ENCODE data around the gene ZDHHC11.
"Not testable (repeated sequence)": the region's sequence is repeated elsewhere in the genome, so short reads cannot be mapped to it uniquely, and the experiment has no call there.

The ZDHHC11 gene

DNA sequence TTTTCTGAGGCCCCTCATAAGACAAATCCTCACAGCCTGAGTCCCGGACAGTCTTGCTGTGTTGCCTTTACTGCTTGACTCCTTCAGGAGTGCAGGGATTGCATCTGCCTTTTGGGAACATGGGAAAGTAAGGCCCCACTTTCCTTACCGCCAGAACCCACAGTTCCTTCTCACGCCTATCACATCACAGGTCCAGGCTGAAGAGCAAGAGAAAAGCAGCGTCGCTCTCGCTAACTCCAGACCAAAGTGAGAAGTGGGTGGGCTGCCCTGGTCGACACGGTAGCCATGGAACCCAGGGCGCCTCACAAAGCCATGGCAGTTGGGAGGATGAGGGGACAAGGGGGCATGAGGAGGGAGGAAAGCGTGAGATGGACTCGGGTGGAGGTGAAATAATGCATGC lies 7.9 kb upstream of the ZDHHC11 start:
- DNase-seq: no peak

DNA sequence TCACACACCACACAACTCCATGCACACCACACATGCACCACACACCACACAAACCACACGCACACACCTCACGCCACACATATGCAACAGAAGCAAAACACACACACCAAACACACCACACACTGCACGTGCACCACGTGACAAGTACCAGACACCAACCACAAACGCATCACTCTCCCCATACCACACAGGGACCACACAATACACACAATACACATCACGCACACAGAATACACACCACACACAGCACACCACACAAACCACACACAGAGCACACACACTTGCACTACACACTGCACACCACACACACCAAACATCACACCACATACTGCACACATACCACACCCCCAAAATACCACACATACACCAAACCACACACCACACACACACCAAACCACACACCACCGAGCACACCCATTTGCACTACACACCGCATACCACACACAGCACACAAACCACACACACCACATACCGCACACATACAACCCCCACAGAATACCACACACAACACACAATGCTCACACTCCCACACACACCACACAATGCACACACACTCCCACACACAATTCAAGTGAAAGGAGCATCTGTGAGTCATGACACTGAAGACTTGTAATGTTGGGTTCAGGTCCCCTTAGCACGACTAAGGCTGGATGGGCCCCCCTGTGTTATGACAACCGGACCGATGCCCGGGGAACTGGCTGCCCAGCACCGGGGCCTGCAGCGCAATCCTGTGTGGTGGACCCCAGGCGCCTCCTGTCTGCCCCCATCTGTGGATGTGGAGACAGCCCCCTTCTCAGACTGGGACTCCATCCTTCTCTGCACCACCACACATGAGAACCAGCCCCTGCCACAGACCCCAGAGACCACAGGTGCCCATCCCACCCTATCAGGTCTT lies 6.0 kb upstream of the ZDHHC11 start:
- DNase-seq: no peak

DNA sequence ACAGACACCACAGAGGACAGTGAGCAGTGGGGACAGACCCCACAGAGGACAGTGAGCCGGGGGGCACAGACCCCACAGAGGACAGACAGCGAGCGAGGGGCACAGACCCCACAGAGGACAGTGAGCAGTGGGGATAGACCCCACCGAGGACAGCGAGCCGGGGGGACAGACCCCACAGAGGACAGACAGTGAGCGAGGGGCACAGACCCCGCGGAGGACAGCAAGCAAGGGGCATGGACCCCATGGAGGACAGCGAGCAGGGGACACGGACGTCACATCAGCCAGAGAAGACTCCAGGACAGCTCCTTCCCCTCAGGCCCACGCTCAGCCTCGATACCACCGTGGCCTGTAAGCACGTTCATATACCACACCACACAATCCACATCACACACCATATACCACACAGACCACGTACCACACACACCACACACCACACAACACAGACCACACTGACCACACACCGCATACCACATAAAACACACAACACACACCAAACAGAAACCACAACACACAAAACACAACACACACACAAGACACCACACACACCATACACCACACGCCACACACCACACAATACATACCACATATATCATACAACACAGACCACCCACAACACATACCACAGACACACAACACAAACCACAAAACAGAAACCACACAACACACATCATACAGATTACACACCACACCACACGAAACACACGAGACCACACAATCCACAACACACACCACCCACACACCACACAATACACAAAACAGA lies 5.2 kb upstream of the ZDHHC11 start:
- DNase-seq: no peak

DNA sequence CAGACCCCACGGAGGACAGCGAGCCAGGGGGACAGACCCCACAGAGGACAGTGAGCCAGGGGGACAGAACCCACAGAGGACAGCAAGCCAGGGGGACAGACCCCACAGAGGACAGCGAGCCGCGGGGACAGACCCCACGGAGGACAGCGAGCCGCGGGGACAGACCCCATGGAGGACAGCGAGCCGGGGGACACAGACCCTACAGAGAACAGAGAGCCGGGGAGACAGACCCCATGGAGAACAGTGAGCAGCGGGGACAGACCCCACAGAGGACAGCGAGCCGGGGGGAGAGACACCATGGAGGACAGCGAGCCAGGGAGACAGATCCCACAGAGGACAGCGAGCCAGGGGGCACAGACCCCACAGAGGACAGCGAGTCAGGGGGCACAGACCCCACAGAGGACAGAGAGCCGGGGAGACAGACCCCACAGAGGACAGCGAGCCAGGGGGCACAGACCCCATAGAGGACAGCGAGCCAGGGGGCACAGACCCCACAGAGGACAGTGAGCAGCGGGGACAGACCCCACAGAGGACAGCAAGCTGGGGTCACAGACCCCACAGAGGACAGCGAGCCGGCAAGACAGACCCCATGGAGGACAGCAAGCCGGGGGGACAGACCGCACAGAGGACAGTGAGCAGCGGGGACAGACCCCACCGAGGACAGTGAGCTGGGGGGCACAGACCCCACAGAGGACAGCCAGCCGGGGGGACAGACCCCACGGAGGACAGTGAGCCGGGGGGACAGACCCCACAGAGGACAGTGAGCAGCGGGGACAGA lies 4.4 kb upstream of the ZDHHC11 start:
- no peak for DNase-seq

DNA sequence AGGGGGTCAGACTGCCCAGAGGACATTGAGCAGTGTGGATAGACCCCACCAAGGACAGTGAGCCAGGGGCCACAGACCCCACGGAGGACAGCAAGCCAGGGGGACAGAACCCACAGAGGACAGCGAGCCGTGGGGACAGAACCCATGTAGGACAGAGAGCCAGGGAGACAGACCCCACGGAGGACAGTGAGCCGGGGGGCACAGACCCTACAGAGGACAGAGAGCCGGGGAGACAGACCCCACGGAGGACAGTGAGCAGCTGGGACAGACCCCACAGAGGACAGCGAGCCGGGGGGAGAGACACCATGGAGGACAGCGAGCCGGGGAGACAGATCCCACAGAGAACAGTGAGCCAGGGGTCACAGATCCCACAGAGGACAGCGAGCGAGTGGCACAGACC lies 3.4 kb upstream of the ZDHHC11 start:
- DNase-seq: no peak

DNA sequence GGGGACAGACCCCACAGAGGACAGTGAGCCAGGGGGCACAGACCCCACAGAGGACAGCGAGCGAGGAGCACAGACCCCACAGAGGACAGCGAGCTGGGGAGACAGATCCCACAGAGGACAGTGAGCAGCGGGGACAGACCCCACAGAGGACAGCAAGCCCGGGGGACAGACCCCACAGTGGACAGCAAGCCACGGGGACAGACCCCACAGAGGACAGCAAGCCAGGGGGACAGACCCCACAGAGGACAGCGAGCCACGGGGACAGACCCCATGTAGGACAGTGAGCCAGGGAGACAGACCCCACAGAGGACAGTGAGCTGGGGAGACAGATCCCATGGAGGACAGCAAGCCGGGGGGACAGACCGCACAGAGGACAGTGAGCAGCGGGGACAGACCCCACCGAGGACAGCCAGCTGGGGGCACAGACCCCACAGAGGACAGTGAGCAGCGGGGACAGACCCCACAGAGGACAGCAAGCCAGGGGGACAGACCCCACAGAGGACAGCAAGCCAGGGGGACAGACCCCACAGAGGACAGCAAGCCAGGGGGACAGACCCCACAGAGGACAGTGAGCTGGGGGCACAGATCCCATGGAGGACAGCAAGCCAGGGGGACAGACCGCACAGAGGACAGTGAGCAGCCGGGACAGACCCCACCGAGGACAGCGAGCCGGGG lies 2.8 kb upstream of the ZDHHC11 start:
- DNase-seq: not testable (repeated sequence)

DNA sequence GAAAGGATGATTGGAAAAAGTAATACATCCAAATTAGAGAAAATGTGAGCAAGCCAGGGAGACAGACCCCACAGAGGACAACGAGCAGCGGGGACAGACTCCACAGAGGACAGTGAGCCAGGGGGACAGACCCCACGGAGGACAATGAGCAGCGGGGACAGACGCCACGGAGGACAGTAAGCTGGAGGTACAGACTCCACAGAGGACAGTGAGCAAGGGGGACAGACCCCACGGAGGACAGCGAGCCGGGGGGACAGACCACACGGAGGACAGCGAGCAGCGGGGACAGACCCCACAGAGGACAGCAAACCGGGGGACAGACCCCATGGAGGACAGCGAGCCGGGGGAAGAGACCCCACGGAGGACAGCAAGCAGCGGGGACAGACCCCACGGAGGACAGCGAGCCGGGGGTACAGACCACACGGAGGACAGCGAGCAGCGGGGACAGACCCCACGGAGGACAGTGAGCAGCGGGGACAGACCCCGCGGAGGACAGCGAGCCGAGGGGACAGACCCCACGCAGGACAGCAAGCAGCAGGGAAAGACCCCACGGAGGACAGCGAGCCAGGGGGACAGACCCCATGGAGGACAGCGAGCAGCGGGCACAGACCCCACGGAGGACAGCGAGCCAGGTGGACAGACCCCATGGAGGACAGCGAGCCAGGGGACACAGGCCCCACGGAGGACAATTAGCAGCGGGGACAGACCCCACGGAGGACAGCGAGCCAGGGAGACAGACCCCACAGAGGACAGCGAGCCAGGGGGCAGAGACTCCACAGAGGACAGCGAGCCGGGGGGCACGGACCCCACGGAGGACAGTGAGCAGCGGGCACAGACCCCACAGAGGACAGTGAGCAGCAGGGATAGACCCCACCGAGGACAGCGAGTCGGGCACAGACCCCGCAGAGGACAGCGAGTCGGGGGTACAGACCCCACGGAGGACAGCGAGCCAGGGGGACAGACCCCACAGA lies 1.9 kb upstream of the ZDHHC11 start:
- DNase-seq: no peak

DNA sequence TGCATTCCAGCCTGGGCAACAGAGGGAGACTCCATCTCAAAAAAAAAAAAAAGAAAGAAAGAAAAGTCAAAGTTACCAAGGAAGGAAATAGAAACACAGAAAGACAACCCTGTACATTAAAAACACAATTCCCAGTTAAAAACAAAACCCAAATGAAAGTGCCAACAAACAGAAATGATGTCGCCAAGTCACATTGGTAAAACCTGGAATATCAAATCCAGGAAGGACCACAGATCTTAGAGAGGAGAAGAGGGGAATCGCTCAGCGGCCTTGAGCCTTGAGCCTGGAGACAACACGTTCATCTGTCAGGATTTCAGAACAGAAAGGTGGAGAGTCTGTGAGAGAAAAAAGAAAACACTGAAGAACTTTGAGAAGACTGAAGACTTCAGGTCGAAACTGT lies 1.2 kb upstream of the ZDHHC11 start:
- no peak for DNase-seq

DNA sequence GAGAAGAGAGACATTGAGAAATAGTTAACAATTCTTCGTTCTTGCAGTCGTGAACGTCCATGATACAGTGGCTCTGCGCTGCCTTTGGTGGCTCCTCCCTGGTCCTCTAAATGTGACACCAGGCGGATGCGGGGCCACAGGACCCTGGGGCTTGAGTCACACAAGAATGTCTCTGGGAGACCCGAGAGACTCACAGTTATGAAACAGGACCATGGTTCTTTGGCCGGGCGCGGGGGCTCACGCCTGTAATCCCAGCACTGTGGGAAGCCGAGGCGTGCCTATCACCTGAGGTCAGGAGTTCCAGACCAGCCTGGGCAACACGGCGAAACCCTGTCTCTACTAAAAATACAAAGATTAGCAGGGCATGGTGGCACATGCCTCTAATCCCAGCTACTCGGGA lies 767 bp upstream of the ZDHHC11 start:
- DNase-seq: no peak

DNA sequence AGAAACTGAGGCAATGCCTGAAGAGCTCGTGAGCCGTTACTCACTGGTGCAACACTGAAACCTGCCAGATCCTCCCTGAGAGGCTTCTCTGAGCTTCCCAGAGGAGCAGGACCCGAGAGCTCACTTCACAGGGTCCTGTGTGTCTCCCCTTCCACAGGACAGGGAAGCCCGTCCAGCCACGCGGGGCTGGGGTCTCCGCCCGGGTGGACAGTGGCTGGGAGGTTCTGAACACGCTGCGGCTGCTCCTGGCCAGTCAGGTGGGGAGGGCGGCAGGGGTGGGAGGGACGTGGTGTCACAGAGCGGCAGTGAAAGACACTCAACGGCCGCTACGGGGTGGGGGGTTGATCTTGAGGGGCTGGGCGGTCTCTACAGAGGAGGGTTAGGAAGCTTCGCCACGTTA lies 290 bp upstream of the ZDHHC11 start:
- no peak for DNase-seq

DNA sequence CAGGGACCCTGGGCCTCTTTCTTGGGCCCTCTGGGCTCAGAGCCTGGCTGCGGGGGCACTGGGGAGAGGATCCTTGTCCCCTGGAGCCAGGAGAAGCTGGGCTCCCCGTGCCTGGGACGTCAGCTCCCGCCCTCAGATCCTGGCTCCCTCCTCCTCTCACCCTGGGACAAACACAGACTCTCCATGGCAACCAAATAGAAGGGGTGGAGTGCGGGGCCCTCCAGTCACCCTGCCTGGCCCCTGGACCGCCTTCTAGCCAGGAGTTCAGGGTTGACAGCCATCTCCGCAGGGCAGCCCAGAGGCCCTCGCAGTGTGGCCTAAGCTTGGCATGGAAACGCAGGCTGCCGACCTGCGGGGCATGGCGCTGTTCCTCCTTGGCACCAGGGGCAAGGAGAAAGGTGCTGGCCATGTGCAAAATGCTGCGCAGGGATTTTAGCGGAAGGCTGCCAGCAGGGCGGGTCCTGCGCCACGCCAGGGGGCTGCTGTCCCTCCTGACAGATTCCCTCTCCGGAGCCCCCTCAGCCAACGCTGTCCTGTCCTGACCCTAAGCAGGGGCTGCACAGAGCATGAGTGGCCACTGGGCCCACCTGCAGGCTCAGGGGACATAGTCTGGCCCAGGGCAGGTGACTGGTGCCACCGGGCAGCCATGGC lies 1.0 kb downstream of the ZDHHC11 start:
- DNase-seq: no peak

DNA sequence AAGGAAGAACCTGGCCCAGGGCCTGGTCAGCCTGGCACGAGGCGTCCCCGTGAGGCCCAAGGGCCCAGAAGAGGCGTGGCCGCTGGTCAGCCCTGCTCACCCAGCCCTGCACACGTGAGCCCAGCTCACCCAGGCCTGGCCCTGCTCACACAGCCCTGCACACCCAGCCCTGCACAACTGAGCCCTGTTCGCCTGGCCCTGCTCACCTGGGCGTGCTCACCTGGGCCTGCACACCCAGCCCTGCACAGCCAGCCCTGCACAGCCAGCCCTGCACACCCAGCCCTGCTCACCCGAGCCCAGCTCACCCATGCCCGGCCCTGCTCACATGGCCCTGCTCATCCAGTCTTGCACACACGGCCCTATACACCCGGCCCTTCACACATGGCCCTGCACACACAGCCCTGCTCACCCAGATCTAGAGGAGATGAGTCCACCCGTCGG lies 2.1 kb downstream of the ZDHHC11 start:
- no peak for DNase-seq

DNA sequence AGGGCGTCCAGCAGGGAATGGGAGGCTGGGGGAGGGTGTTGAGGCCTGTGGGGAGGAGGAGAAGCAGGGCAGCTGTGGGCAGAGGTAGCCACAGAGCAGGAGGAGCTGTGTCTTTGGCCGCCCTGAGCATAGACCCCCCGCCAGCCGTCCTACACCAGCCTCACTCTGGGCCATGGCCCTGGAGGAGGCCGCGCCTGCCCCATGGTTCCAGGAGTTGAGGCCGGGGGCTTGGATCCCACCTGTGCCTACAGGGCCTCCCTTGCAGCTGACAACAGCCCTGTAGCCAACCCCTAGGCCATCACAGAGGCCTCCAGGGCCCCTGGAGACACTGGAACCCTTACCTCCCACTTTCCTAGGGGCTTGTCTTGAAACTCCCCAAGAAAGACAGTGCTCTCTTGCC lies 3.0 kb downstream of the ZDHHC11 start:
- not testable (repeated sequence) for DNase-seq

DNA sequence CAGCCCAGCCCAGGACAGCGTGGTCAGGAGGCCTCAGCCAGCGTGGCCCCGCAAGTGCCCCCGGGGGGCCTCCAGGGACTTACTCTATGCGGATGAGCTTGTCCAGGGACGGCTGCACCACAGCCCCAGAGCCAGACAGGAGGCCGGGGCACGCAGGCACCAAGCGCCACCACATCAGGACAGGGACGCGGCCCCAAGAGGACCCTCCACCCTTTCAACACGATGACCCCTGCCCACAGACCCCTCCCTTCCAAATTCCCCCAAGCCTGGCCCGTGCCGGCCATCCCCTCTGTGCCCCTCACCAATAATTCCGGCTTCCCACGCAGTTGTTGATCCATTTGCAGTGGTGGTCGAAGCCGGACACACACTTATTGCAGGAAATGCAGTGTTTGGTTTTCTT lies 3.6 kb downstream of the ZDHHC11 start:
- DNase-seq: not testable (repeated sequence)

DNA sequence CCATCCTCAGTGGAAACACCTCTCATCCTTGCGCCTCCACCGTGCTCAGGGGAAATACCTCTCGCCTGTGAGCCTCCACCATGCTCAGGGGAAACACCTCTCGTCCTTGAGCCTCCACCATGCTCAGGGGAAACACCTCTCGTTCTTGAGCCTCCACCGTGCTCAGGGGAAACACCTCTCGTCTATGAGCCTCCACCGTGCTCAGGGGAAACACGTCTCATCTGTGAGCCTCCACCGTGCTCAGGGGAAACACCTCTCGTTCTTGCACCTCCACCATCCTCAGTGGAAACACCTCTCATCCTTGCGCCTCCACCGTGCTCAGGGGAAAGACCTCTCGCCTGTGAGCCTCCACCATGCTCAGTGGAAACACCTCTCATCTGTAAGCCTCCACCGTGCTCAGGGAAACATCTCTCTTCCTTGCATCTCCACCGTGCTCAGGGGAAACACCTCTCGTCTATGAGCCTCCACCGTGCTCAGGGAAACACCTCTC lies 4.1 kb downstream of the ZDHHC11 start:
- DNase-seq: not testable (repeated sequence)

DNA sequence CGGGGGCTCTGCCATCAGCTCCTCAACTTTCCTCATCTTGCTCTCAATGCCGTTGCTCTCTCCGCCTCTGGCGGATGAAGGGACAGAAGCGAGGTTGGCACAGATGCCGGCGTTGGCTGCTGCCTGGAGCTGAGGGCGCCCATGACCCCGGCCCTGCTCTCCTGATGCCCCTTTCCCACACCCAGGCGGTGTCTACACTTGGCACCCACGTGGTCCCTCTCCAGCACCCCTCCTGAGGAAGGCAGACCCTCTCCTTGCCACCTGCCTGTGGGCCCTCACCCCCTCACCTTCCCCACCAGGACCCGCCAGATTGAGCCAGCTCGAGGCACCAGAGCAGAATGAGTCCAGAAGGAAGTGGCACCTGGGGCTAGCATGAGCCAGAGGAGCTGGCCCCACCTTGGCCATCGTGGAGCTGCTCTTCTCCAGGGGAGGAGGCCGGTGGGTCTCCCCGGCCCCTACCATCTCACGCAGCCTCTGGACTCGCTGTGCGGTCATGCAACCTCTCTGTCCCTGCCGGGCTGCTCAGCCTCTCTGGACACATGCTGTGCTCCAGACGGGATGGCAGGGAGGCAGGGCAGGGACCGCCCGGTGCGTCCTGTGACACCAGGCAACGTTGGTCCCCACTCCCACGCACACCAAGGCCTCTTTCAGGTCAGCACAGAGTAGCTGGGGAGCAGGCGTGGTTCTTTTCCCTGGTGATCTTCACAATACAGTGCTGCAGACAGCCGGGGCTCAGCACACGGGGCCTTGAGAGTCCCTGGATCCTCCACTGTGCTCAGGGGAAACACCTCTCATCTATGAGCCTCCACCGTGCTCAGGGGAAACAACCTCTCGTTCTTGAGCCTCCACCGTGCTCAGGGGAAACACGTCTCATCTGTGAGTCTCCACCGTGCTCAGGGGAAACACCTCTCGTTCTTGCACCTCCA lies 4.8 kb downstream of the ZDHHC11 start:
- DNase-seq: not testable (repeated sequence)

DNA sequence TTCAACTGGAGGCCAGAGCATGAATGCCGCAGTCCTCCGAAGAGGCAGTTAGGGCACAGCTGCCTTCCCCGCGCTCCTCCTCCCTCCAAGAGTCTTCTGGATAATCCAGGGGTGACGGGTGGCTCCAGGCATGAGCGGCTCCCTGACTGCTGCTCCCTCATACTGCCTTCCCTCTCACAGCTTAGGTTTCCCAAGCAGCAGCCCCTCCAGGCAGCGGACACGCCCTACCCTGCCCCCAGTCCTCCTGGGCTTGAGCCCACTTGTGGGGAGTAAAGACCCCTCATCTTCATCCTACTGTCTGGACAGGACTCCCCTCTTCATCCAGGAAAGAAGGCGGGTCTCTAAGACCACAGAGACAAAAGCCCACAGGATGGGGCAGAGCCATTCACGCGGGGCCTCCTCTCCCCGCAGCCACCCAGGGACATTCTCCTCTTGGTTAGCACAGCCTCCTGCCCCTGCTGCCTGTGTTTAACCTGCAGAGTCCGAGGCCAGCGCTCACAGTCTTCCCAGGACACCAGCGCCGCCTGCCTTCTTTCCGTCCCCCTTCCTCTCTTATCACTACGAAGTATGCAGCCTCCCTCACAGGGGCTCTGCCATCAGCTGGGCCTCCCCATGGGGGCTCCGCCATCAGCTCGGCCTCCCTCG lies 5.6 kb downstream of the ZDHHC11 start:
- DNase-seq: not testable (repeated sequence)

DNA sequence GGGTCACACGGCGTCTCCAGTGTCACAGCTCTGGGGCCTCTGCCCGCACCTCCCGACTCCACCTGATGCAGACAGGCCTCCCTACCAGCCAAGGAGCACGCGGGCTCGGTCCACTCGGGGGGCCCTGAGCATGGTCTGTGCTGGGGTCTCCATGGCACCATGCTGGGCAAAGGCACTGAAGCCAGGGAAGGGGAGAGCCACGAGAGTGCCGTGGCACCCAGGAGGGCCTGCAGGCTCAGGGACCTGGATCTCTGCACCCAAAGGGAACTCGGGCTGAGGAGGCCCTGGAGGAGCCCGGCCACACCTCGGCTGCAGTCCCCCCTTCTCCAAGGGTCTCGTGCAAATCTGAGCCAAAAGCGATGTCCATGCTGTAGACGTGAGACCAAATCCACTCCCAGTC lies 6.4 kb downstream of the ZDHHC11 start:
- DNase-seq: not testable (repeated sequence)

DNA sequence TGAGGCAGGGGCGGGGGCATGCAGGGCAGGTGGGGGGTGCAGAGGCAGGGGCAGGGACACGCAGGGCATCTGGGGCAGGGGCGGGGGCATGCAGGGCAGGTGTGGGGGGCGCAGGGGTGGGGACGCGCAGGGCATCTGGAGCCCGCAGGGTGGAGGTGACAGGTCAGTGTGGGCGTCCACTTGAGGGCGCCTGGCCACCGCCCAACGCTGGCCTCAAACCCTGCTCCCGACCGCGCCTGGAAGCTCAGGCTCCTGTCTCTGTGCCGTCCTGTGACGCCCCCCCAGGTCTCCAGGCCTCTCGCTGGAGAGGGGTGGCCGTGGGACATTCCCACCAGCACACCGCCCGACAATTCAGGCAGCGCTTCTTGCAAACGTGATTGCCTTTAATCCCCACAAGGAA lies 6.9 kb downstream of the ZDHHC11 start:
- not testable (repeated sequence) for DNase-seq

All from bone marrow (tissue), 2 donors.